HEK293T (cell line): ENCODE measurements around the gene CAMKMT.

Source experiments
- CTCF ChIA-PET: fragments of 350-600 bp; formaldehyde crosslinking; extraction: SDS; loops from one replicate; lab custom pipeline; 2021; ENCODE audit warnings: antibody characterized with exemption, inconsistent platforms; lab: Yijun Ruan, JAX
- POLR2A ChIA-PET: fragments of 350-600 bp; formaldehyde crosslinking; extraction: SDS; loops from one replicate; lab custom pipeline; 2020; ENCODE audit warnings: antibody characterized with exemption, inconsistent platforms; lab: Yijun Ruan, JAX
- DNase-seq: peaks from one replicate; pipeline ENCODE4 v3.0.0; 2012; ENCODE audit warnings: mixed read lengths; ENCODE audit errors: extremely low spot score
- ARNT ChIP-seq: fragments of 450-650 bp; IDR thresholded peaks from 2 replicates; pipeline ENCODE4 v1.6.1; 2017; ENCODE audit warnings: mild to moderate bottlenecking
- BHLHE40 ChIP-seq: fragments of 450-650 bp; IDR thresholded peaks from 2 replicates; pipeline ENCODE4 v1.6.1; 2016; ENCODE audit warnings: mild to moderate bottlenecking, moderate library complexity, borderline replicate concordance
- CTBP1 ChIP-seq: fragments of 450-650 bp; IDR thresholded peaks from 2 replicates; pipeline ENCODE4 v1.6.1; 2016; ENCODE audit warnings: borderline replicate concordance
- ELF4 ChIP-seq: fragments of 450-650 bp; IDR thresholded peaks from 2 replicates; pipeline ENCODE4 v1.6.1; 2017; ENCODE audit warnings: antibody characterized with exemption
- FOXA1 ChIP-seq: fragments of 450-650 bp; IDR thresholded peaks from 2 replicates; pipeline ENCODE4 v1.6.1; 2016; ENCODE audit warnings: mild to moderate bottlenecking
- FOXK2 ChIP-seq: fragments of 450-650 bp; IDR thresholded peaks from 2 replicates; pipeline ENCODE4 v1.6.1; 2016; ENCODE audit warnings: mild to moderate bottlenecking
- FOXM1 ChIP-seq: fragments of 450-650 bp; IDR thresholded peaks from 2 replicates; pipeline ENCODE4 v1.6.1; 2017; ENCODE audit warnings: mild to moderate bottlenecking, borderline replicate concordance
- HDGF ChIP-seq: fragments of 450-650 bp; IDR thresholded peaks from 2 replicates; pipeline ENCODE4 v1.6.1; 2017; ENCODE audit warnings: antibody characterized with exemption, borderline replicate concordance
- L3MBTL2 ChIP-seq: fragments of 450-650 bp; conservative IDR thresholded peaks from 2 replicates; pipeline ENCODE4 v1.6.1; 2016; ENCODE audit warnings: mild to moderate bottlenecking
- LEF1 ChIP-seq: fragments of 450-650 bp; IDR thresholded peaks from 2 replicates; pipeline ENCODE4 v1.6.1; 2017; ENCODE audit warnings: mild to moderate bottlenecking, borderline replicate concordance
- NFRKB ChIP-seq: fragments of 450-650 bp; IDR thresholded peaks from 2 replicates; pipeline ENCODE4 v1.6.1; 2016; ENCODE audit warnings: mild to moderate bottlenecking, moderate library complexity
- PKNOX1 ChIP-seq: fragments of 450-650 bp; IDR thresholded peaks from 2 replicates; pipeline ENCODE4 v1.6.1; 2016
- SP1 ChIP-seq: fragments of 450-650 bp; IDR thresholded peaks from 2 replicates; pipeline ENCODE4 v1.6.1; 2017
- SUZ12 ChIP-seq: fragments of 450-650 bp; IDR thresholded peaks from 2 replicates; pipeline ENCODE4 v1.6.1; 2016; ENCODE audit warnings: mild to moderate bottlenecking
- TARDBP ChIP-seq: fragments of 450-650 bp; IDR thresholded peaks from 2 replicates; pipeline ENCODE4 v1.6.1; 2016
- ZNF384 ChIP-seq: fragments of 450-650 bp; IDR thresholded peaks from 2 replicates; pipeline ENCODE4 v1.6.1; 2016

Gene CAMKMT

DNA sequence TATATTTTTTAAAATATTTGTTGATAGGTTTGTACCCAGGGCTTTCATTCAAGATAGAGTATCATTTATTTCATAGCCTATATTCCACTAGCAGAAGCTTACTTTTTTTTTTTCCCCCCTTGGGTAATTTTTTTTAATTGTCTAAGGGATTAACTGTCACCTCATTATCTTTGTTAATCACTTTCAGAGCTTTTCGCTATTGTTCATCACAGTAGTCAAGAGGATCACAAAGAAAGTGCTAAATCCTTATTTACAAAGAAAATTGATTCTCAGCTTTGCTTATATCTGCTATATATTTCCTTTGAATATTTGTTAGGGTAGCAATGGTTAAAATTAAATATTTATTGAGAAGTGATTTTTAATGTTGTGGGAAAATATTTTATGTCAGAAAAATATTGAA lies 59.0 kb downstream of the CAMKMT start:
- TF ChIP-seq CTBP1 (no peak), SP1 (no peak), ZNF384 (no peak)
- CTCF ChIA-PET = no interaction called here
- POLR2A ChIA-PET = no interaction called here
- no peak for DNase-seq

GRCh38 chr2:44424211-44424610 lies 62.5 kb downstream of the CAMKMT start:
- ChIA-PET CTCF (no interaction called here), POLR2A (no interaction called here)
- TF ChIP-seq FOXK2 (no peak), PKNOX1 (no peak), SUZ12 (no peak), NFRKB (no peak), L3MBTL2 (no peak), BHLHE40 (no peak), CTBP1 (no peak), HDGF (no peak)
- no peak for DNase-seq

GRCh38 chr2:44429034-44429433 lies 67.3 kb downstream of the CAMKMT start:
- no peak for DNase-seq
- ChIA-PET POLR2A (no interaction called here), CTCF (no interaction called here)
- no peak for TF ChIP-seq ARNT
- TF ChIP-seq CTBP1 = no peak
- TF ChIP-seq SUZ12 = no peak
- no peak for TF ChIP-seq HDGF
- no peak for TF ChIP-seq BHLHE40
- no peak for TF ChIP-seq LEF1
- no peak for TF ChIP-seq NFRKB
- no peak for TF ChIP-seq FOXA1
- no peak for TF ChIP-seq FOXK2
- TF ChIP-seq ZNF384 = no peak
- no peak for TF ChIP-seq L3MBTL2
- TF ChIP-seq FOXM1 = no peak
- TF ChIP-seq SP1 = no peak
- no peak for TF ChIP-seq PKNOX1
- TF ChIP-seq TARDBP = no peak
- TF ChIP-seq ELF4 = no peak

- no peak for TF ChIP-seq SP1
- TF ChIP-seq TARDBP = no peak
- no peak for TF ChIP-seq FOXM1
- no peak for TF ChIP-seq FOXA1
- no peak for TF ChIP-seq PKNOX1
- no peak for TF ChIP-seq HDGF
- TF ChIP-seq BHLHE40 = no peak
- TF ChIP-seq SUZ12 = no peak
- TF ChIP-seq NFRKB = no peak
- TF ChIP-seq CTBP1 = no peak
- no peak for TF ChIP-seq ZNF384
- TF ChIP-seq L3MBTL2 = no peak
- TF ChIP-seq ARNT = no peak
- DNase-seq = no peak
- ChIA-PET CTCF (no interaction called here), POLR2A (no interaction called here)
Observed at GRCh38 chr2:44430342-44430741, 68.6 kb downstream of the CAMKMT start.

- DNase-seq = no peak
- CTCF ChIA-PET = no interaction called here
- POLR2A ChIA-PET = no interaction called here
- TF ChIP-seq ARNT = no peak
- no peak for TF ChIP-seq HDGF
- no peak for TF ChIP-seq BHLHE40
- TF ChIP-seq FOXA1 = no peak
- no peak for TF ChIP-seq SP1
- no peak for TF ChIP-seq CTBP1
- no peak for TF ChIP-seq ZNF384
- TF ChIP-seq SUZ12 = no peak
- no peak for TF ChIP-seq L3MBTL2
- TF ChIP-seq LEF1 = no peak
- TF ChIP-seq FOXK2 = no peak
- no peak for TF ChIP-seq ELF4
- TF ChIP-seq NFRKB = no peak
- TF ChIP-seq FOXM1 = no peak
- TF ChIP-seq PKNOX1 = no peak
- TF ChIP-seq TARDBP = no peak
Observed at GRCh38 chr2:44433895-44434294, 72.1 kb downstream of the CAMKMT start.

DNA sequence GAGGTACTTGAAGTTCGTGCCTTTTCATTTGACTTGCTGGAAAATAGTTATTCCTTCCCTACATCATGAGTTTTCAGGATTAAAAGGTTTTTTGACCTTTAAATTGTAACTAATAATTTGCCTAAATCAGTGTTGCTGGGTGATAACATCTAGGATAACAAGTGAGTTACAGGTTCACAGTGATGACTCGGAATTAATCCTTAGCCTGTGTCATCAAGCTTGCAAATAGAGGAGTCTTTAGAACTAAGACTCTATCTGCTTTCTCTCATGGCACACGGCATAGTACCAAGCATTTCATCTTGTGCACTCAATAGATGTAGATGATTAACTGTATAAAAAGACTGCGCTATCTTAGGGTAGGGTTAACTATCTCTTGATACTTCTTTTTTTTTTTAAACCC lies 79.5 kb downstream of the CAMKMT start:
- ChIA-PET POLR2A (no interaction called here), CTCF (interaction anchor here (0.9 kb wide), 1 partner anchor 305 kb away, joined by 3 read pairs; no protein-coding TSS in a partner anchor)
- DNase-seq = no peak
- TF ChIP-seq FOXK2 (no peak), SUZ12 (no peak), LEF1 (no peak), FOXA1 (no peak), PKNOX1 (no peak), ELF4 (no peak), ARNT (no peak)
